ENCODE results near the gene MAST2.

- no peak for TF ChIP-seq CTCF (IDR thresholded peaks at IDR 0.05; ENCODE audit: low read length)
- no peak for TF ChIP-seq EZH2 (IDR thresholded peaks at IDR 0.05; ENCODE audit: borderline replicate concordance, low read length)
Measured at GRCh38 chr1:45923343-45923742, 119.9 kb downstream of the MAST2 start.

Data from OCI-LY1 (cell line).